Measurements from ENCODE around the gene SMC5. TPM values are rescaled to one million over a fixed set of nuclear protein-coding genes. Genes with fewer than 3 reads are reported as not detected.

Gene SMC5
- total and polyA plus RNA-seq, 8 donors = 25.5 to 96.0 (median 74.2) TPM

- no peak for TF ChIP-seq CTCF (IDR thresholded peaks at IDR 0.05)
- H3K4me1 ChIP-seq = no peaks in the 10 kb centered on the region
- H3K27ac ChIP-seq = no peak overlapping the region
- H3K36me3 ChIP-seq = peaks cover 0 to 23% of the 10 kb centered on the region in 2 donors
- intact Hi-C loops (cut with DNase I) = no loop called here
- DNase-seq (no peak), ATAC-seq (peak; percentile 60)
- H3K9me3 ChIP-seq = no peaks in the 10 kb centered on the region
- H3K4me3 ChIP-seq = no peak overlapping the region
- no peaks in the 10 kb centered on the region for H3K27me3 ChIP-seq
These were observed 124.2 kb downstream of the SMC5 start for GRCh38 chr9:70382709-70383605.

GRCh38 chr9:70385426-70385825 lies 126.6 kb downstream of the SMC5 start:
- Histone ChIP-seq H3K4me1 (peaks cover 0 to 24% of the 10 kb centered on the region in 2 donors), H3K27ac (no peak overlapping the region), H3K27me3 (no peaks in the 10 kb centered on the region), H3K36me3 (peaks cover 0 to 23% of the 10 kb centered on the region in 2 donors), H3K4me3 (no peak overlapping the region), H3K9me3 (no peaks in the 10 kb centered on the region)
- ATAC-seq = no peak
- intact Hi-C loops (cut with DNase I) = no loop called here
- TF ChIP-seq CTCF (IDR thresholded peaks at IDR 0.05) = no peak
- no peak for DNase-seq

GRCh38 chr9:70387663-70388062 lies 128.9 kb downstream of the SMC5 start:
- no peak overlapping the region for H3K27ac ChIP-seq
- intact Hi-C loops (cut with DNase I) = no loop called here
- no peak for TF ChIP-seq CTCF (IDR thresholded peaks at IDR 0.05)
- no peaks in the 10 kb centered on the region for H3K27me3 ChIP-seq
- H3K9me3 ChIP-seq = no peaks in the 10 kb centered on the region
- H3K4me3 ChIP-seq = no peak overlapping the region
- DNase-seq (no peak), ATAC-seq (no peak)
- H3K36me3 ChIP-seq = peaks cover 0 to 23% of the 10 kb centered on the region in 2 donors
- peaks cover 8 to 46% of the 10 kb centered on the region in 2 donors for H3K4me1 ChIP-seq

- peak overlapping the region; percentile 1 to 3 for H3K27ac ChIP-seq
- H3K36me3 ChIP-seq = peaks cover 0 to 23% of the 10 kb centered on the region in 2 donors
- ATAC-seq = no peak
- no peaks in the 10 kb centered on the region for H3K27me3 ChIP-seq
- no peaks in the 10 kb centered on the region for H3K9me3 ChIP-seq
- DNase-seq = no peak
- intact Hi-C loops (cut with DNase I) = no loop called here
- peaks cover 8 to 61% of the 10 kb centered on the region in 2 donors for H3K4me1 ChIP-seq
- H3K4me3 ChIP-seq = no peak overlapping the region
- no peak for TF ChIP-seq CTCF (IDR thresholded peaks at IDR 0.05)
These were observed 130.4 kb downstream of the SMC5 start for GRCh38 chr9:70389188-70389587.

GRCh38 chr9:70389621-70390266 lies 131.0 kb downstream of the SMC5 start:
- Histone ChIP-seq H3K27me3 (no peaks in the 10 kb centered on the region), H3K36me3 (peaks cover 0 to 23% of the 10 kb centered on the region in 2 donors), H3K4me3 (no peak overlapping the region), H3K27ac (peak overlapping the region; percentile 1 to 3), H3K9me3 (no peaks in the 10 kb centered on the region), H3K4me1 (peaks cover 11 to 67% of the 10 kb centered on the region in 2 donors)
- DNase-seq = peak in 2 of 4 donors; percentile 79 to 87
- no peak for TF ChIP-seq CTCF (IDR thresholded peaks at IDR 0.05)
- peak; percentile 49 for ATAC-seq
- intact Hi-C loops (cut with DNase I) = no loop called here

Measured in left lung (tissue), 10 donors.